ENCODE data around the gene MYOG. TPM values are rescaled to one million over a fixed set of nuclear protein-coding genes. Genes with fewer than 3 reads are reported as not detected.

Gene MYOG
- total RNA-seq, 4 donors from 2014 or later = 21.4 to 146 (median 73.1) TPM

DNA sequence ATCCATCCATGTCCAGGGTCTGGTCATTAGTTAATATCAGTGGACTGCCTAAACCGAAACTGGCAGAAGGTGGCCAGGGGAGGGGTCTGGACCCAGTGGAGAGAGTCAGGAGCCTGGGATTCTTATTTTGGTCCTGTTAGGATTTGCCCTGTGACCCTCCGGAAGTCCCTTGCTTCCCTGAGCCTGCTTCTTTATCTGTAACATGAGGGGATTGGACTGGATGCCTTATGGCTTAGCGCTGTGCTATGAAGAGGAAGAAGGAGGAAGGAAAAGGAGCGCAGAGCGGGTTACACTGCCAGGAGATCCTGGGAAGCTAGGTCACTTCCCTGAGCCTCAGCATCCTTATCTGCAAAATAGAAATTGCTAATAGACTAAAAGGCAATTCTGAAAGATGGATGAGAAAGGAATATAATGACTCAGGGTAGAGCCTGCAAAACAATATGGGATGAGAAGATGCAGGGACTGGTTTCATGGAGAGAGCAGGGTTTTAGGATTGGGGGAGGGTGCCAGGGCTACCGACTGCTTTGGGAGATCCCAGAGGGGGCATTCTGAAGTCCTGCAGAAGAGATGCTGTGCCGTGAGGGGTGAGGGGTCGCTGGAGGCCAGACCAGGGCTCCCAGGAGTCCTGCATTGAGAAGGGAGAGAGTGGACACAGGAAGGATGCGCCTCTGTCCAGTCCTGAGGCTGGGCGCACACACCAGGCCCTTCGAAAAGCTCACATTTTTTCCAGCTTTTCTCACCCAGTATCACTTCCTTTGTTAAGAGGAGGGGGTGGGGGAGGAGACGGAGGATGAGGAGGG, 41.3 kb upstream of the MYOG start:
- H3K4me1 ChIP-seq = peaks cover 28 to 41% of the 10 kb centered on the region in 2 donors
- in situ Hi-C loops (cut with MboI; ENCODE audit: low sequenced_read_pairs in 4 of 4) = no loop called here
- ATAC-seq = no peak

DNA sequence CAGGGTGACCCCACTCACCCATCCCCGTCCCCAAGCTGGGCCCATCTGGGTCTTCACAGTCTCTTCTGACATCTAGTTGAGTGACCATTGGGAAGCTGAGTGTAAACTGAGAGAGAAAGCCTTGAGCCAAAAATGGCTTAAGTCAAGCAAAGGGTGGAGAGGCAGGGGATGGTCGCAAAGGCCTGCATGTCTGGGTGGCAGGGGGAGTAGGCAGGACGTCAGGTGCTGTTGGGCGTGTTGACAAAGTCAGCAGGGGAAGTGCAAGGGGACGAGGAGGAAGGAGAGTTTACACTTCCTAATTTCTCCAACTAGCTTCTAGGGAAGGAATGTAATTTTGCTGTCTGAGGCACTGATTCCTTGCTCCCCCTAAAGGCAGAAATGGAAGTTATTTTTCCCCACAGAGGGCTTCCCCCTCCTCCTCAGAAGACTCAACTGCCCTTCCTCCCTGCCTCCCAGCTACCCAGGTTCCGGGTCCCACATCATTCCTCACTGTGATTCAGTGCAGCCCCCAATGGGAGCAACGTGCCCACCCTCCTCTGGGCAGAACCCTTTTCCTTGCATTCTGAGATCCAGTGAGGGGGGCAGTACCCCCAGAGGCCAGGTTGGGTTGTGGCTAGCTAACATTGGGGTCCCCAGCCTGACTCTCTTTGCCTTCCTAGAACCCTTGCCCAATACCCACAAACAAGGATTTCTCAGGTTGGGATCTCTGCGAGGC, 40.5 kb upstream of the MYOG start:
- intact Hi-C loops (cut with DNase I; ENCODE audit: low total_unique reads) = no loop called here
- no peaks in the 10 kb centered on the region for H3K9me3 ChIP-seq
- H3K27me3 ChIP-seq = no peaks in the 10 kb centered on the region
- H3K4me1 ChIP-seq = peaks cover 28 to 41% of the 10 kb centered on the region in 2 donors
- TF ChIP-seq, protein P1, sequence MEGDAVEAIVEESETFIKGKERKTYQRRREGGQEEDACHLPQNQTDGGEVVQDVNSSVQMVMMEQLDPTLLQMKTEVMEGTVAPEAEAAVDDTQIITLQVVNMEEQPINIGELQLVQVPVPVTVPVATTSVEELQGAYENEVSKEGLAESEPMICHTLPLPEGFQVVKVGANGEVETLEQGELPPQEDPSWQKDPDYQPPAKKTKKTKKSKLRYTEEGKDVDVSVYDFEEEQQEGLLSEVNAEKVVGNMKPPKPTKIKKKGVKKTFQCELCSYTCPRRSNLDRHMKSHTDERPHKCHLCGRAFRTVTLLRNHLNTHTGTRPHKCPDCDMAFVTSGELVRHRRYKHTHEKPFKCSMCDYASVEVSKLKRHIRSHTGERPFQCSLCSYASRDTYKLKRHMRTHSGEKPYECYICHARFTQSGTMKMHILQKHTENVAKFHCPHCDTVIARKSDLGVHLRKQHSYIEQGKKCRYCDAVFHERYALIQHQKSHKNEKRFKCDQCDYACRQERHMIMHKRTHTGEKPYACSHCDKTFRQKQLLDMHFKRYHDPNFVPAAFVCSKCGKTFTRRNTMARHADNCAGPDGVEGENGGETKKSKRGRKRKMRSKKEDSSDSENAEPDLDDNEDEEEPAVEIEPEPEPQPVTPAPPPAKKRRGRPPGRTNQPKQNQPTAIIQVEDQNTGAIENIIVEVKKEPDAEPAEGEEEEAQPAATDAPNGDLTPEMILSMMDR (IDR thresholded peaks at IDR 0.05 in 4 of 5, conservative IDR thresholded peaks at IDR 0.05 in 1 of 5) = peak in 3 of 5 experiments; percentile 4 to 16 (median 13)
- TF ChIP-seq POLR2A (IDR thresholded peaks at IDR 0.05) = no peak
- H3K4me3 ChIP-seq = no peak overlapping the region
- no peak for DNase-seq
- no peak for ATAC-seq
- no peak overlapping the region for H3K27ac ChIP-seq
- in situ Hi-C loops (cut with MboI; ENCODE audit: low sequenced_read_pairs in 4 of 4) = no loop called here
- H3K36me3 ChIP-seq = no peaks in the 10 kb centered on the region

More for the DNA sequence above, 41.3 kb upstream of the MYOG start:
- no peak for TF ChIP-seq POLR2A (IDR thresholded peaks at IDR 0.05)
- TF ChIP-seq, protein P1 (IDR thresholded peaks at IDR 0.05 in 4 of 5, conservative IDR thresholded peaks at IDR 0.05 in 1 of 5) = no peak
- peak overlapping the region in 1 of 4 donors; percentile 65 for H3K27ac ChIP-seq
- H3K36me3 ChIP-seq = no peaks in the 10 kb centered on the region
- DNase-seq = no peak
- H3K9me3 ChIP-seq = no peaks in the 10 kb centered on the region
- peak overlapping the region; percentile 50 to 78 (median 60) for H3K4me3 ChIP-seq
- H3K27me3 ChIP-seq = no peaks in the 10 kb centered on the region
- intact Hi-C loops (cut with DNase I; ENCODE audit: low total_unique reads) = no loop called here

DNA sequence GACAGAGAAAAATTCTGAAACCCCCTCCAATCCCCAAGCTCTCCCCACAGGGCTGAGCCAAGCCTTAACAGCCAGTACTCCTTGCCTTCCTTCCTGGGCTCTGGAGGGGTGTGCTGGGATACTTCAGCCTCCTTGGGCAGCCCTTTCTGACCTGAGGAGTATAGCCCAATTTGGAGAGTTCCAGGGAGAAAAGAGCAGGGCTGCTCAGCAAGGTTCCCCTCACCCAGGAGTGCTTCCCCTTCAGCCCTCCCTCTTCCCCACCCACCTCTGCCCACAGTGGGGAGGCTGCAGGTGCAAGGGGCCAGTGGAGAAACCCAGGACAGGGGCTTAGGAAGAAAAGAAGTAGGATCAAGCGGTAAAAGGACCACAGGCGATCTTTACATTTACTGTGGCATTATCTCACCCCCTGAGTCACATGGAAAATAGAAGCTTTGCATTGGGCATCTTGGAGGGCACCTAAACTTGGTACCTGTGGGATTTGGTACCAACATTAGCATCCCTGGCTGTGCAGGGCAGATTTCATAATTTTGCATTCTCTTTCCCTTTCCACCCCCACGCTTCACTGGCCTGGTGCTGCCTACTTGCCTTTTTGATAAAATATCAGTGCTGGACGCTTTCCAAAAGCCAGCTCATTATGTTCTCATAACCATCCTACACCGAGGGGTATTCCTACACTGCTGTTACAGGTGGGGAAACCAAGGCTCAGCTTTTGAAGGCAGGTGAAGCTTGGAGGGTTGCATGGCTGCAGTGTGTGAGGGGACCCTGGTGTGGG, 38.9 kb upstream of the MYOG start:
- Histone ChIP-seq H3K4me1 (peaks cover 21 to 32% of the 10 kb centered on the region in 2 donors), H3K27ac (no peak overlapping the region), H3K4me3 (no peak overlapping the region), H3K27me3 (no peaks in the 10 kb centered on the region), H3K9me3 (no peaks in the 10 kb centered on the region), H3K36me3 (no peaks in the 10 kb centered on the region)
- DNase-seq (no peak), ATAC-seq (no peak)
- in situ Hi-C loops (cut with MboI; ENCODE audit: low sequenced_read_pairs in 4 of 4) = no loop called here
- intact Hi-C loops (cut with DNase I; ENCODE audit: low total_unique reads) = loop anchor here (1.0 kb wide), 1 partner anchor 11 kb away; no protein-coding TSS in a partner anchor
- TF ChIP-seq, protein P1 (IDR thresholded peaks at IDR 0.05 in 4 of 5, conservative IDR thresholded peaks at IDR 0.05 in 1 of 5) = no peak
- TF ChIP-seq POLR2A (IDR thresholded peaks at IDR 0.05) = no peak

DNA sequence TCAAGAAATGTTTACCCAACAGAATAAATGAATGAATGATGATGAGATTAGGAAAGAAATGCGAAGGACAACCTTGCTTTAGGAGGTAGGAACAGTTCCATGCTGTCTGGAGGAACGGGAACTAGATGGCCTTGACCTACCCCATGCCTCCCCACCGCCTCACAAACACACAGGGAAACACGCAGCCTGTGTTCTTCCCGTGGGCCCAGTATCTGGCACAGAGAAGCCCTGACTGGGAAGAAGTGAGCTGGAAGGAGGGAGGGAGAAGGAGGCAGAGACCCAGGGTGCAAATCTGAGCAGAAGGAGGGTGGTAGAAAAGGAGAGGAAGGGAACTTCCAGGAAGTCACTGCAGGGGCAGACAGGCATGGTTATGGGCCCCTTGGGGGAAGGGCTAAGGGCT, 38.2 kb upstream of the MYOG start:
- DNase-seq (no peak), ATAC-seq (no peak)
- Histone ChIP-seq H3K4me3 (no peak overlapping the region), H3K27me3 (no peaks in the 10 kb centered on the region), H3K27ac (no peak overlapping the region), H3K9me3 (no peaks in the 10 kb centered on the region), H3K4me1 (peaks cover 14 to 25% of the 10 kb centered on the region in 2 donors), H3K36me3 (no peaks in the 10 kb centered on the region)
- TF ChIP-seq POLR2A (IDR thresholded peaks at IDR 0.05) = no peak
- TF ChIP-seq, protein P1 (IDR thresholded peaks at IDR 0.05 in 4 of 5, conservative IDR thresholded peaks at IDR 0.05 in 1 of 5) = no peak
- intact Hi-C loops (cut with DNase I; ENCODE audit: low total_unique reads) (loop anchor here (1.0 kb wide), 1 partner anchor 11 kb away; no protein-coding TSS in a partner anchor), in situ Hi-C loops (cut with MboI; ENCODE audit: low sequenced_read_pairs in 4 of 4) (no loop called here)
